Kidney epithelial cell (primary cell): ENCODE data around the gene CISH. TPM values are rescaled to one million over a fixed set of nuclear protein-coding genes. Genes with fewer than 3 reads are reported as not detected.

Source experiments
- DNase-seq: peaks from one replicate; pipeline ENCODE4 v3.0.0-alpha.2; 2010; ENCODE audit warnings: low read depth
- H3K27me3 ChIP-seq: 2 replicates; pipeline ENCODE4 v1.6.0; 2011; ENCODE audit warnings: low read length; ENCODE audit not compliant: control insufficient read depth, insufficient read depth
- H3K36me3 ChIP-seq: 2 replicates; pipeline ENCODE4 v1.5.1; 2011; ENCODE audit warnings: low read length; ENCODE audit not compliant: control insufficient read depth, insufficient read depth
- H3K4me3 ChIP-seq: 2 replicates; pipeline ENCODE4 v1.5.1; 2011; ENCODE audit warnings: low read depth, mild to moderate bottlenecking, control low read depth, low read length
- CTCF ChIP-seq: IDR thresholded peaks from 2 replicates; pipeline ENCODE4 v1.5.1; 2011; ENCODE audit warnings: mild to moderate bottlenecking, moderate library complexity, low read length, control low read depth, inconsistent platforms; ENCODE audit not compliant: insufficient read depth, poor library complexity, severe bottlenecking
- total RNA-seq: library from RNA; depleted of rRNA; stranded (reverse); fragments of >200 nt; gene quantifications from 2 replicates; pipeline ENCODE4 v1.2.3, GENCODE V29; 2015

CISH gene
- total RNA-seq, 1 donor from 2014 or later: 4.8 TPM

- Histone ChIP-seq H3K36me3 (no peaks in the 10 kb centered on the region), H3K4me3 (no peak overlapping the region), H3K27me3 (no peaks in the 10 kb centered on the region)
- no peak for DNase-seq
- TF ChIP-seq CTCF: no peak
These were observed 30.1 kb downstream of the CISH start for GRCh38 chr3:50581459-50581842.

- H3K4me3 ChIP-seq: no peak overlapping the region
- H3K27me3 ChIP-seq: no peaks in the 10 kb centered on the region
- no peak for DNase-seq
- TF ChIP-seq CTCF: no peak
- no peaks in the 10 kb centered on the region for H3K36me3 ChIP-seq
These were observed 30.7 kb downstream of the CISH start for GRCh38 chr3:50580683-50581458.

- Histone ChIP-seq H3K27me3 (no peaks in the 10 kb centered on the region), H3K4me3 (no peak overlapping the region), H3K36me3 (no peaks in the 10 kb centered on the region)
- DNase-seq: no peak
- no peak for TF ChIP-seq CTCF
These were observed 34.2 kb downstream of the CISH start for GRCh38 chr3:50577348-50577747.

- DNase-seq: no peak
- H3K4me3 ChIP-seq: no peak overlapping the region
- H3K27me3 ChIP-seq: no peaks in the 10 kb centered on the region
- no peak for TF ChIP-seq CTCF
- no peaks in the 10 kb centered on the region for H3K36me3 ChIP-seq
These were observed 36.2 kb downstream of the CISH start for GRCh38 chr3:50575372-50575771.

GRCh38 chr3:50574444-50574831 is 37.1 kb downstream of the CISH start:
- no peaks in the 10 kb centered on the region for H3K27me3 ChIP-seq
- DNase-seq: no peak
- H3K4me3 ChIP-seq: no peak overlapping the region
- TF ChIP-seq CTCF: no peak
- no peaks in the 10 kb centered on the region for H3K36me3 ChIP-seq

DNA sequence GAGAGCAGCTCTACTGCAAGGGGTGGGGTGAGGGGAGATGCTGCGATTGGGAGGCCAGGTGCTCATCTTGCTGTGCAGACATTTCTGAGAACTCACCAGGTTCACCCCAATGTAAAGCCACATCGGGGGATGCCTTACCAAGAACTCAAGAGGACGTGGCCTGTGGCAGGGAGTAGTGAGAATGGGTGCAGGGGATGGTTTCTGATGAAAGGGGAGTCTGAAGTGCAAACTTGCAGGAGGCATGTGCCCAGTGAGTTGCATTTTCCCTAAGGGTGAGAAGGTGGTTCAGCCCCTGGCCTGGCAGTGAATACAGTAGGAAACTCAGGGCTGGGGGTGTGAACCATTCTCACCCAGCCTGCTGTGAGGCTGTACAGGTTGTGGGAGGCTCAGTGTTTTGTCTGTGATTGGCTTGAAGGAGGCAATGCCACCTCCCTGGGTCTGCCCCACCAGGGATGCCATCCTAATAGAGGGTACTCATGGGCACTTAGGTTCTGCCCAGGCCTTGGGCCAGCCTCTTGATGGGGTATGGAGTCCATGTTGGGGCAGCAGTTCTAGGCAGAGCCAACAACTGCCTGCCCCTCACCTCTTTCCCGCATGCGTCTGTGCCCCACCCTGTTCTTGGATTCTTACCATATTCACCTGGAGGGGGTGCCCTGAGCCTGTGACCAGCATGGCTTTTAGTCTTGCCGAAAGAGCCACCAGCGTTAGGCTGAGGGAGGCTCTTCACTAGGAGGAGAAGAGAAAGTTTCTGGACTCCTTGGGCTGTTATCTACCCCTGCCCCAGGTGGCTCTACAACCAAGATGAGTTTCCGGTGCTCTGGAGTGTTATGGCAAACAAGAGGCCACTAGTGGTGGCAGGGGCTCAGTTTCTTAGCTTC is 37.8 kb downstream of the CISH start:
- Histone ChIP-seq H3K4me3 (no peak overlapping the region), H3K27me3 (no peaks in the 10 kb centered on the region), H3K36me3 (no peaks in the 10 kb centered on the region)
- no peak for TF ChIP-seq CTCF
- no peak for DNase-seq
